Measurements from ENCODE around the gene BSX.

Gene BSX

DNA sequence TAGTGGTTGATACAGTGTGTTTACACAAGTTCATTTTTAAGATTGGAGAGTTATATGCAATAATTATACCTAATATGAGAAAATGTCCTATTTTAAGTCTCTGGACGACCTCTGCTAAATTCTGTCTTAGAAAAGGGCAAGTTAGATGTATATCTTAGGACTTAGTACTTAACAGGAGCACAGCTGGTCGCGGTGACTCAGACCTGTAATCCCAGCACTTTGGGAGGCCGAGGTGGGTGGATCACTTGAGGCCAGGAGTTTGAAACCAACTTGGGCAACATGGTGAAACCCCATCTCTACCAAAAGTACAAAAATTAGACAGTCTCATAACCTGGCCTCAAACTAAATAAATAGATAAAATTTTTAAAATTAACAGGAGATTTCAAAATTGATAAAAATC, 27.2 kb downstream of the BSX start:
- DNase-seq, result no peak

DNA sequence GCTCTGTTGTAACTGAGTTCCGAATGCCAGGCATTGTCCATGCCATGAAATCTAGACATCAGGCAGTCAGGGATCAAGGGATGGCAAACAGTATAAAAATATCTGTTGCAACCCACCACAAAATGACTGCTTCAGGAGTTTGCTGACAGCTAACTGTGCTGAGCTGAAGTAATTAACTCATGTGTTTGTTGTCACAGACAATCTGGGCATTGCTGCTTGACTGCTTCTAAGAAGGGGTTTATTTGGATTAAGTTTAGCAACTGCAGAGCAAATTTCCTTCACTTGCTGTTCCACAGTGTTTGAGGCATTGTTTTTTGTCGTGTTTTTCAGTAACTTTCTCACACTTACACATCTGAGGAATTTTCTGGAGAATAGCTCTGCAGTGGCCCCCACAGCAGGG, 30.4 kb downstream of the BSX start:
- no peak for DNase-seq

DNA sequence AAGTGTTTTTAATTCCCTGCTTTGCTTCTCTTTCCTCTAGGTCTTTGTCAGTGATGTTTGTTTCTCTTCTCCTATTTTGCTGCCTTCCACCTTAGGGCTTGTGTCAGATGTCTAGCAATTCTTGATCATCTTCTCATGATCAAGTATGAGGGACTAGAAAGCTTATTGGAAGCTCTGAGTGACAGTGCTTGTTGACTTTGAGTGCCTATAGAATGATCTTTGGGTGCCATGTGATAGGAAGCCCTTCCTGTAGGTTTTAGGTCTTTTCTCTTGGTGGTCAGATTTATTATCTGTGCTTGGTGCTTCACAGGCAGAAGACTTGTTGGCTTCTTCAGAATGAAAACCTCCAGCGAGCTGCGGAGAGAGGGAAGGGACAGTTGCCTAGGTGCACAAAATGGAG, 43.1 kb downstream of the BSX start:
- DNase-seq, result no peak

DNA sequence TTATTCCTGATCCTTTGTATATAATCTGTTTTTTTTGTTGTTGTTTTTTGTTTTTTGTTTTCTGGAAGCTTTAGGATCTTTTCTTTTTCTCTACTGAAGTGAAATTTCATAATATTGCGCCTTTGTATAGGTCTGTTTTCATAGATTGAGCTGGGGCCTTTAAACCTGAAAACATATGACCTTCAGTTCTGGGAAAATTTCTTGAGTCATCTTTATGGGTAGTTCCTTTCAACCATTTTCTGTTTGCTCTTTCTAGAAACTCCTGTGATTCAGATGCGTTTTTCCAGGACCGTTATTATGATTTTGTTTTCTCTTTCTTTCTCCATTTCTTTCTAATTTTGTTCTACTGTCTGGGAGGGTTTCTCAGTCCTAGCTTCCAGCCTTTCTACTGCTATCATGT, 43.7 kb downstream of the BSX start:
- no peak for DNase-seq

DNA sequence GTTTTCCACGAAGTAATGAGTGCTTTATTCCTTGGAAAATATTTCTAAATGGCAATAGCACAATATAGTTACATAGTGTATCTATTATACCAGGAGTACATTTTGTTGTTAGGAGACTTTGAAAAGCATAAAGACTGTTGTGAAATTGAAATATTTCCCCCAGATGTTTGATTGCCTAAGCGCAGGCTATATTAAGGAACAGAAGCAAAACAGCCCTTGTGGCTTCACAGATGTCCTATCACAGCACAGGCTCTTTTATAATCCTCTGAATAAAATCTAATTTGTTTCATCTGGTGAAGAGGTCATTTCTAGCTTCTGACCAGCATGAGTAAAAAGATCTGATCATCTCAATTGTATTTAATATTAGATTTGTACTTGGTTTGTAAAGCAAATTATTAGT, 48.2 kb downstream of the BSX start:
- DNase-seq, result no peak

DNA sequence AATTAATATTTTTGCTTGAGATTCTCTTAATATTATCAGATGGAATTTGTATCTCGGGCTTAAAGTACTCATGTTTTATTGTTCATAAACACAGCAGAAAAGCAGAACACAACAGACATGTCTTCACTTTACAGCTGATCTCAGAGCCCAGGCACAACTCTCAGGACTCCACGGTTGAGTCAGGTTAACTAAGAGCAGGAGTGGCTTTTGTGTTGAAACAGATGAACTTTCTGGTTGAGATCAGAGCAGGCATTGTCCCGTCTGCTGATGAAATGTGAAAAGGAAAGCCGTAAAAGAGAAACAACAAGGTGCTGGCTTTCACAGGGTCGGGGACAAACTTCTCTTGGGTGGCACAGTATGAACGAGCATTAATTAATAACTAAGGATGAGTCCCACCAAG, 50.1 kb downstream of the BSX start:
- DNase-seq, result no peak
